K562 (cell line): ENCODE measurements around the gene KCTD18. TPM values are rescaled to one million over a fixed set of nuclear protein-coding genes. Genes with fewer than 3 reads are reported as not detected.

Source experiments
- ATAC-seq: fragments of 200-7000 bp; cut with Tn5 transposase; 3 replicates; pipeline ENCODE4 v1.9.1; 2020; ENCODE audit warnings: moderate library complexity
- BruUV-seq: library from RNA; stranded (reverse); fragments of 400-500 nt; replicated peaks from 2 replicates; lab custom pipeline; 2021; lab: Mats Ljungman, UMichigan
- CTCF ChIA-PET: fragments of 300-600 bp; formaldehyde crosslinking; extraction: SDS; loops from one replicate; lab custom pipeline; 2021; ENCODE audit warnings: low intra/inter-chr PET ratio; lab: Yijun Ruan, JAX
- POLR2A ChIA-PET: fragments of 300-600, 350-650 bp; sonication (Branson Sonifier 250); formaldehyde crosslinking; extraction: SDS; loops from one replicate; lab custom pipeline; 2021; ENCODE audit warnings: antibody characterized with exemption, inconsistent platforms; lab: Yijun Ruan, JAX
- DNase-seq, 4 experiments: peaks; one replicate each; pipeline versions ENCODE4 v3.0.0 to v3.0.0-alpha.2; 2011 to 2018; ENCODE audit warnings: low spot score in 3 of 4, mixed read lengths in 3 of 4; ENCODE audit errors: extremely low read depth in 1 of 4
- FAIRE-seq: peaks from 2 replicates; lab custom pipeline; 2011; peaks lifted over from hg19 to GRCh38; lab: Jason Lieb, UNC
- H2AFZ ChIP-seq: 2 replicates; pipeline ENCODE4 v1.6.0; 2011; ENCODE audit warnings: low read depth, low read length, control low read depth, inconsistent platforms
- H3K27ac ChIP-seq: fragments of 200-600 bp; 3 replicates; pipeline ENCODE4 v1.8.0; 2011; ENCODE audit warnings: low read depth, mild to moderate bottlenecking, control low read depth, inconsistent platforms, low read length, moderate library complexity, mixed read lengths; ENCODE audit errors: extremely low read depth
- H3K27me3 ChIP-seq, 2 experiments: fragments of 300-600 bp in 1 of 2; 2 replicates in 1 of 2; 3 replicates in 1 of 2; pipeline versions ENCODE4 v1.6.0 to v1.8.0; 2011; ENCODE audit warnings: inconsistent platforms in 2 of 2, low read length in 2 of 2, mild to moderate bottlenecking in 1 of 2, mixed read lengths in 1 of 2, moderate library complexity in 1 of 2; ENCODE audit not compliant: control insufficient read depth in 2 of 2, insufficient read depth in 2 of 2
- H3K36me3 ChIP-seq: fragments of 300-600 bp; 3 replicates; pipeline ENCODE4 v1.8.0; 2011; ENCODE audit warnings: mild to moderate bottlenecking, low read length, inconsistent platforms; ENCODE audit not compliant: control insufficient read depth, insufficient read depth
- H3K4me1 ChIP-seq, 2 experiments: fragments of 200-600 bp in 1 of 2; replicated peaks in 1 of 2; 2 replicates in 1 of 2; 3 replicates in 1 of 2; pipeline versions ENCODE4 v1.5.1 to v1.8.0; 2011; ENCODE audit warnings: inconsistent platforms in 2 of 2, low read length in 2 of 2, mild to moderate bottlenecking in 1 of 2, mixed read lengths in 1 of 2, moderate library complexity in 1 of 2; ENCODE audit not compliant: control insufficient read depth in 2 of 2, insufficient read depth in 2 of 2
- H3K4me2 ChIP-seq: 2 replicates; pipeline ENCODE4 v1.6.1; 2011; ENCODE audit warnings: low read length, control low read depth, inconsistent platforms, mixed read lengths; ENCODE audit not compliant: insufficient read depth
- H3K4me3 ChIP-seq: fragments of 200-600 bp; sonication (generic), shearing (Covaris generic); 2 replicates; pipeline ENCODE4 v1.5.1; 2016; ENCODE audit warnings: control low read depth, inconsistent platforms
- H3K79me2 ChIP-seq: fragments of 200-600 bp; 3 replicates; pipeline ENCODE4 v1.8.0; 2011; ENCODE audit warnings: low read length, inconsistent platforms; ENCODE audit not compliant: control insufficient read depth, insufficient read depth
- H3K9ac ChIP-seq, 2 experiments: 2 replicates each; pipeline versions ENCODE4 v1.6.0 to v1.6.1; 2011; ENCODE audit warnings: low read depth in 2 of 2, low read length in 2 of 2, control low read depth in 1 of 2, inconsistent platforms in 1 of 2, mild to moderate bottlenecking in 1 of 2, mixed read lengths in 1 of 2; ENCODE audit not compliant: insufficient read depth in 1 of 2
- H3K9me1 ChIP-seq: one replicate; pipeline ENCODE4 v1.6.0; 2011; ENCODE audit warnings: inconsistent platforms, mild to moderate bottlenecking, low read length, moderate library complexity; ENCODE audit not compliant: control insufficient read depth, insufficient read depth
- H3K9me3 ChIP-seq: replicated peaks from 2 replicates; pipeline ENCODE4 v1.5.1; 2011; ENCODE audit warnings: low read depth, low read length, inconsistent platforms; ENCODE audit not compliant: control insufficient read depth, insufficient read depth
- H4K20me1 ChIP-seq: replicated peaks from 2 replicates; pipeline ENCODE4 v1.6.1; 2011; ENCODE audit warnings: low read length, inconsistent platforms, mixed read lengths; ENCODE audit not compliant: control insufficient read depth, insufficient read depth
- CBFB ChIP-seq: sonication (generic); formaldehyde crosslinking; IDR thresholded peaks from 2 replicates; pipeline ENCODE4 v1.4.0; 2020; ENCODE audit warnings: mild to moderate bottlenecking, missing genetic modification reagents
- CHCHD3 ChIP-seq: fragments of 250-450 bp; sonication (Bioruptor Pico); IDR thresholded peaks from 2 replicates; pipeline ENCODE4 v2.1.2; 2022; ENCODE audit warnings: mild to moderate bottlenecking
- DACH1 ChIP-seq: fragments of 450-650 bp; IDR thresholded peaks from 2 replicates; pipeline ENCODE4 v1.6.1; 2018; ENCODE audit not compliant: partially characterized antibody
- KAT8 ChIP-seq: fragments of 450-650 bp; IDR thresholded peaks from 2 replicates; pipeline ENCODE4 v1.6.1; 2016; ENCODE audit warnings: low read depth, mild to moderate bottlenecking
- WGBS: fragments of 100-300 bp; shearing (Covaris generic); methylation state at CpG from one replicate; pipeline ENCODE4 v1.1.6; 2016; ENCODE audit warnings: low coverage, mixed read lengths; ENCODE audit not compliant: insufficient coverage; ENCODE audit errors: missing lambda C conversion rate; 5-methylcytosine and 5-hydroxymethylcytosine counted together
- in situ Hi-C: fragments of 300-500 bp; cut with MboI; formaldehyde crosslinking; loops from 4 replicates; pipeline ENCODE4 v1.15.0; 2018; ENCODE audit warnings: inconsistent platforms, mixed read lengths
- intact Hi-C: fragments of 100-400 bp; cut with micrococcal nuclease; formaldehyde crosslinking; loops from 2 replicates; pipeline ENCODE4 v1.14.2; 2022
- polyA plus RNA-seq, 8 experiments: library from polyadenylated mRNA; depleted of rRNA in 4 of 8; stranded (reverse) in 5 of 8; unstranded in 3 of 8; fragments of >200 nt; fragmentation: Nextera tagmentation in 2 of 8; fragmentation: Illumina TruSeq in 1 of 8; extraction: Ambion mirVana in 2 of 8; extraction: Trizol in 1 of 8; gene quantifications; 2 replicates each; pipeline versions ENCODE4 v1.2.1 to v1.2.3, GENCODE V29; 2011 to 2014; ENCODE audit warnings: inconsistent platforms in 1 of 8, missing spikeins in 1 of 8
- total RNA-seq, 7 experiments: library from RNA; depleted of rRNA in 6 of 7; stranded (reverse); fragments of >200 nt in 6 of 7; fragmentation: Illumina TruSeq in 2 of 7; extraction: Trizol in 2 of 7; gene quantifications; 2 replicates each; pipeline versions ENCODE4 v1.2.1 to v1.2.3, GENCODE V29; 2011 to 2021; ENCODE audit warnings: low replicate concordance in 1 of 7
- TF ChIP-seq, protein P1 (sequence below): fragments of 450-650 bp; IDR thresholded peaks from 2 replicates; pipeline ENCODE4 v1.6.1; 2016; ENCODE audit warnings: low read depth, mild to moderate bottlenecking, moderate library complexity
- TF ChIP-seq, protein P2 (sequence below): fragments of 450-650 bp; IDR thresholded peaks from 2 replicates; pipeline ENCODE4 v1.6.1; 2016; ENCODE audit warnings: mild to moderate bottlenecking

KCTD18 gene
- total and polyA plus RNA-seq, 9 of the 15 experiments (the other 6 are each of a cell fraction or from before 2014, with no cell fraction given), result 0.39 to 5.4 (median 3.8) TPM

DNA sequence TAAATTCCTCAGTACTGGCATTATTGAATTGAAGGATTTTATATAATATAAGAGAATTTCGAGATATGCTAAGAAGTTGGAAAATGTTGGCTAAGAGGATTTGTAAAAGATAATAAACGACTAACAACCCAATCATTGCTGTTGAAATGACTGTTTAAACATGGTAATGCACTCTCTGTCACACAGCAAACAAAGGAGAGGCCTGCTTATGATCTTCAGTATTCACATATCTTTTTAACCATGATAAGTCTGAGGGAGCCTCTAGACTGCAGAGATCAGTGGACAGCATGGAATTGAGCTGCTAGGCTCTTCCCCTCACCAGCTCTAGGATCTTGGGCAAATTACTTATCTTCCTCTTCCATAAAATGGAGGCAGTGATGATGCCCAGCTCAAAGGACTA lies 2.7 kb downstream of the KCTD18 start:
- ATAC-seq, result no peak
- POLR2A ChIA-PET, result interaction anchor here (0.7 kb wide), 1 partner anchor 341 kb away, joined by 3 read pairs; no protein-coding TSS in a partner anchor
- no peaks in the 10 kb centered on the region for H3K9me1 ChIP-seq

More for the DNA sequence above, 2.7 kb downstream of the KCTD18 start:
- Histone ChIP-seq H3K9ac (no peak overlapping the region), H4K20me1 (no peaks in the 10 kb centered on the region), H3K36me3 (no peaks in the 10 kb centered on the region), H3K27me3 (no peaks in the 10 kb centered on the region), H3K9me3 (no peaks in the 10 kb centered on the region), H3K4me3 (no peak overlapping the region), H3K79me2 (peaks cover 7% of the 10 kb centered on the region; the same call in 2 of the 3 replicates), H3K27ac (no peak overlapping the region), H3K4me2 (no peak overlapping the region), H2AFZ (no peak overlapping the region), H3K4me1 (peaks cover 0 to 4% of the 10 kb centered on the region in 2 experiments; a peak in 1 of 5 replicates)
- intact Hi-C loops, result no loop called here
- FAIRE-seq, result no peak
- no peak for DNase-seq
- in situ Hi-C loops, result no loop called here
- CTCF ChIA-PET, result no interaction called here
- TF ChIP-seq, protein P1, sequence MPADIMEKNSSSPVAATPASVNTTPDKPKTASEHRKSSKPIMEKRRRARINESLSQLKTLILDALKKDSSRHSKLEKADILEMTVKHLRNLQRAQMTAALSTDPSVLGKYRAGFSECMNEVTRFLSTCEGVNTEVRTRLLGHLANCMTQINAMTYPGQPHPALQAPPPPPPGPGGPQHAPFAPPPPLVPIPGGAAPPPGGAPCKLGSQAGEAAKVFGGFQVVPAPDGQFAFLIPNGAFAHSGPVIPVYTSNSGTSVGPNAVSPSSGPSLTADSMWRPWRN, result no peak
- no peak for TF ChIP-seq CBFB (CRISPR knock-in tag)
- TF ChIP-seq, protein P2, sequence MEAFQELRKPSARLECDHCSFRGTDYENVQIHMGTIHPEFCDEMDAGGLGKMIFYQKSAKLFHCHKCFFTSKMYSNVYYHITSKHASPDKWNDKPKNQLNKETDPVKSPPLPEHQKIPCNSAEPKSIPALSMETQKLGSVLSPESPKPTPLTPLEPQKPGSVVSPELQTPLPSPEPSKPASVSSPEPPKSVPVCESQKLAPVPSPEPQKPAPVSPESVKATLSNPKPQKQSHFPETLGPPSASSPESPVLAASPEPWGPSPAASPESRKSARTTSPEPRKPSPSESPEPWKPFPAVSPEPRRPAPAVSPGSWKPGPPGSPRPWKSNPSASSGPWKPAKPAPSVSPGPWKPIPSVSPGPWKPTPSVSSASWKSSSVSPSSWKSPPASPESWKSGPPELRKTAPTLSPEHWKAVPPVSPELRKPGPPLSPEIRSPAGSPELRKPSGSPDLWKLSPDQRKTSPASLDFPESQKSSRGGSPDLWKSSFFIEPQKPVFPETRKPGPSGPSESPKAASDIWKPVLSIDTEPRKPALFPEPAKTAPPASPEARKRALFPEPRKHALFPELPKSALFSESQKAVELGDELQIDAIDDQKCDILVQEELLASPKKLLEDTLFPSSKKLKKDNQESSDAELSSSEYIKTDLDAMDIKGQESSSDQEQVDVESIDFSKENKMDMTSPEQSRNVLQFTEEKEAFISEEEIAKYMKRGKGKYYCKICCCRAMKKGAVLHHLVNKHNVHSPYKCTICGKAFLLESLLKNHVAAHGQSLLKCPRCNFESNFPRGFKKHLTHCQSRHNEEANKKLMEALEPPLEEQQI, result no peak
- no peak for TF ChIP-seq KAT8
- no peak for TF ChIP-seq DACH1
- TF ChIP-seq CHCHD3 (CRISPR knock-in tag), result no peak
- WGBS, result 42% methylated on average over 2 of the region's 2 CpGs
- no TSS peak for BruUV-seq
